Spleen (tissue), 7 donors: ENCODE results near the gene NLRP6.

Experiments used
- POLR2A ChIP-seq, 3 donors: fragments of 450-650 bp; IDR thresholded peaks; one replicate each; pipeline ENCODE4 v1.5.1; 2017; ENCODE audit warnings: antibody characterized with exemption in 3 of 3, mild to moderate bottlenecking in 1 of 3
- TF ChIP-seq, protein P1 (sequence below), 11 experiments: fragments of 200-600 bp in 7 of 11; fragments of 450-650 bp in 4 of 11; sonication (generic) in 4 of 11; IDR thresholded peaks in 8 of 11; conservative IDR thresholded peaks in 3 of 11; 1 replicate in 7 of 11; 2 replicates in 4 of 11; pipeline versions ENCODE4 v1.4.0 to v1.8.0; 2016 to 2021; ENCODE audit warnings: antibody characterized with exemption in 11 of 11, inconsistent platforms in 4 of 11, mild to moderate bottlenecking in 1 of 11
- donor health status: DM: no; HTN: no; CAD: no; lungs with moderate emphysema.
- donor health status: DM: no; HTN: no; CAD: no.
- donor health status: DM: no; HTN: no; CAD: no.

GRCh38 chr11:295351-296170 is 17.4 kb downstream of the NLRP6 start:
- TF ChIP-seq, protein P1, sequence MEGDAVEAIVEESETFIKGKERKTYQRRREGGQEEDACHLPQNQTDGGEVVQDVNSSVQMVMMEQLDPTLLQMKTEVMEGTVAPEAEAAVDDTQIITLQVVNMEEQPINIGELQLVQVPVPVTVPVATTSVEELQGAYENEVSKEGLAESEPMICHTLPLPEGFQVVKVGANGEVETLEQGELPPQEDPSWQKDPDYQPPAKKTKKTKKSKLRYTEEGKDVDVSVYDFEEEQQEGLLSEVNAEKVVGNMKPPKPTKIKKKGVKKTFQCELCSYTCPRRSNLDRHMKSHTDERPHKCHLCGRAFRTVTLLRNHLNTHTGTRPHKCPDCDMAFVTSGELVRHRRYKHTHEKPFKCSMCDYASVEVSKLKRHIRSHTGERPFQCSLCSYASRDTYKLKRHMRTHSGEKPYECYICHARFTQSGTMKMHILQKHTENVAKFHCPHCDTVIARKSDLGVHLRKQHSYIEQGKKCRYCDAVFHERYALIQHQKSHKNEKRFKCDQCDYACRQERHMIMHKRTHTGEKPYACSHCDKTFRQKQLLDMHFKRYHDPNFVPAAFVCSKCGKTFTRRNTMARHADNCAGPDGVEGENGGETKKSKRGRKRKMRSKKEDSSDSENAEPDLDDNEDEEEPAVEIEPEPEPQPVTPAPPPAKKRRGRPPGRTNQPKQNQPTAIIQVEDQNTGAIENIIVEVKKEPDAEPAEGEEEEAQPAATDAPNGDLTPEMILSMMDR (IDR thresholded peaks at IDR 0.05 in 8 of 11, conservative IDR thresholded peaks at IDR 0.05 in 3 of 11): no peak
- TF ChIP-seq POLR2A (IDR thresholded peaks at IDR 0.05): no peak
